ENCODE measurements around the gene TMEM169.

DNA sequence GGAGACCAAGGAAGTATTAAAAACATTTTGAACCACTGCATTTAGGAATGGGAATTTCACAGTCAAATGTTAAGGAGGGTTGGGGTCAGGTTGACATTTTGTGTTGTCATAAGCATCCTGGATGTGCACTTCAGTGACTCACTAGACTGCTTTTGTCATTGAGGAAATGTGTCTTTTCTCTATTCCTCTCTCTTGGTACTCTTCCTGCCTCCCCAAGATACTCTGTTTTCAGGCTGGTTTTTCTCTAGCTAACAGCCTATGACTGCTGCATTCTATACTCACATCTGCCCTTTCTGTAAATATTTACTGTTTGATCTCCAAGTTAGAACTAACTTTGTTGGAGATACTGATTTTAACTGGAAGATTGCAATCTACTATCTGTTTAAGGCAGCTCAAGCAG, 50.9 kb downstream of the TMEM169 start:
- TF ChIP-seq, protein P1, sequence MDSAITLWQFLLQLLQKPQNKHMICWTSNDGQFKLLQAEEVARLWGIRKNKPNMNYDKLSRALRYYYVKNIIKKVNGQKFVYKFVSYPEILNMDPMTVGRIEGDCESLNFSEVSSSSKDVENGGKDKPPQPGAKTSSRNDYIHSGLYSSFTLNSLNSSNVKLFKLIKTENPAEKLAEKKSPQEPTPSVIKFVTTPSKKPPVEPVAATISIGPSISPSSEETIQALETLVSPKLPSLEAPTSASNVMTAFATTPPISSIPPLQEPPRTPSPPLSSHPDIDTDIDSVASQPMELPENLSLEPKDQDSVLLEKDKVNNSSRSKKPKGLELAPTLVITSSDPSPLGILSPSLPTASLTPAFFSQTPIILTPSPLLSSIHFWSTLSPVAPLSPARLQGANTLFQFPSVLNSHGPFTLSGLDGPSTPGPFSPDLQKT (IDR thresholded peaks at IDR 0.05; ENCODE audit: borderline replicate concordance, low read depth, low read length): no peak
- TF ChIP-seq ZNF132 (tag by site-specific recombination; IDR thresholded peaks at IDR 0.05; ENCODE audit: borderline replicate concordance): no peak
- TF ChIP-seq, protein P2, sequence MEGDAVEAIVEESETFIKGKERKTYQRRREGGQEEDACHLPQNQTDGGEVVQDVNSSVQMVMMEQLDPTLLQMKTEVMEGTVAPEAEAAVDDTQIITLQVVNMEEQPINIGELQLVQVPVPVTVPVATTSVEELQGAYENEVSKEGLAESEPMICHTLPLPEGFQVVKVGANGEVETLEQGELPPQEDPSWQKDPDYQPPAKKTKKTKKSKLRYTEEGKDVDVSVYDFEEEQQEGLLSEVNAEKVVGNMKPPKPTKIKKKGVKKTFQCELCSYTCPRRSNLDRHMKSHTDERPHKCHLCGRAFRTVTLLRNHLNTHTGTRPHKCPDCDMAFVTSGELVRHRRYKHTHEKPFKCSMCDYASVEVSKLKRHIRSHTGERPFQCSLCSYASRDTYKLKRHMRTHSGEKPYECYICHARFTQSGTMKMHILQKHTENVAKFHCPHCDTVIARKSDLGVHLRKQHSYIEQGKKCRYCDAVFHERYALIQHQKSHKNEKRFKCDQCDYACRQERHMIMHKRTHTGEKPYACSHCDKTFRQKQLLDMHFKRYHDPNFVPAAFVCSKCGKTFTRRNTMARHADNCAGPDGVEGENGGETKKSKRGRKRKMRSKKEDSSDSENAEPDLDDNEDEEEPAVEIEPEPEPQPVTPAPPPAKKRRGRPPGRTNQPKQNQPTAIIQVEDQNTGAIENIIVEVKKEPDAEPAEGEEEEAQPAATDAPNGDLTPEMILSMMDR (tag by site-specific recombination; IDR thresholded peaks at IDR 0.05): no peak
- no peak for TF ChIP-seq ZNF10 (tag by site-specific recombination; IDR thresholded peaks at IDR 0.05)
- no peak for TF ChIP-seq ZNF140 (tag by site-specific recombination; IDR thresholded peaks at IDR 0.05)
- TF ChIP-seq TRIM28 (IDR thresholded peaks at IDR 0.05; ENCODE audit: borderline replicate concordance, low read length): no peak
- no peak for TF ChIP-seq ZNF133 (tag by site-specific recombination; IDR thresholded peaks at IDR 0.05)
- no peak for TF ChIP-seq ZNF350 (tag by site-specific recombination; IDR thresholded peaks at IDR 0.05)
- TF ChIP-seq, protein P3, sequence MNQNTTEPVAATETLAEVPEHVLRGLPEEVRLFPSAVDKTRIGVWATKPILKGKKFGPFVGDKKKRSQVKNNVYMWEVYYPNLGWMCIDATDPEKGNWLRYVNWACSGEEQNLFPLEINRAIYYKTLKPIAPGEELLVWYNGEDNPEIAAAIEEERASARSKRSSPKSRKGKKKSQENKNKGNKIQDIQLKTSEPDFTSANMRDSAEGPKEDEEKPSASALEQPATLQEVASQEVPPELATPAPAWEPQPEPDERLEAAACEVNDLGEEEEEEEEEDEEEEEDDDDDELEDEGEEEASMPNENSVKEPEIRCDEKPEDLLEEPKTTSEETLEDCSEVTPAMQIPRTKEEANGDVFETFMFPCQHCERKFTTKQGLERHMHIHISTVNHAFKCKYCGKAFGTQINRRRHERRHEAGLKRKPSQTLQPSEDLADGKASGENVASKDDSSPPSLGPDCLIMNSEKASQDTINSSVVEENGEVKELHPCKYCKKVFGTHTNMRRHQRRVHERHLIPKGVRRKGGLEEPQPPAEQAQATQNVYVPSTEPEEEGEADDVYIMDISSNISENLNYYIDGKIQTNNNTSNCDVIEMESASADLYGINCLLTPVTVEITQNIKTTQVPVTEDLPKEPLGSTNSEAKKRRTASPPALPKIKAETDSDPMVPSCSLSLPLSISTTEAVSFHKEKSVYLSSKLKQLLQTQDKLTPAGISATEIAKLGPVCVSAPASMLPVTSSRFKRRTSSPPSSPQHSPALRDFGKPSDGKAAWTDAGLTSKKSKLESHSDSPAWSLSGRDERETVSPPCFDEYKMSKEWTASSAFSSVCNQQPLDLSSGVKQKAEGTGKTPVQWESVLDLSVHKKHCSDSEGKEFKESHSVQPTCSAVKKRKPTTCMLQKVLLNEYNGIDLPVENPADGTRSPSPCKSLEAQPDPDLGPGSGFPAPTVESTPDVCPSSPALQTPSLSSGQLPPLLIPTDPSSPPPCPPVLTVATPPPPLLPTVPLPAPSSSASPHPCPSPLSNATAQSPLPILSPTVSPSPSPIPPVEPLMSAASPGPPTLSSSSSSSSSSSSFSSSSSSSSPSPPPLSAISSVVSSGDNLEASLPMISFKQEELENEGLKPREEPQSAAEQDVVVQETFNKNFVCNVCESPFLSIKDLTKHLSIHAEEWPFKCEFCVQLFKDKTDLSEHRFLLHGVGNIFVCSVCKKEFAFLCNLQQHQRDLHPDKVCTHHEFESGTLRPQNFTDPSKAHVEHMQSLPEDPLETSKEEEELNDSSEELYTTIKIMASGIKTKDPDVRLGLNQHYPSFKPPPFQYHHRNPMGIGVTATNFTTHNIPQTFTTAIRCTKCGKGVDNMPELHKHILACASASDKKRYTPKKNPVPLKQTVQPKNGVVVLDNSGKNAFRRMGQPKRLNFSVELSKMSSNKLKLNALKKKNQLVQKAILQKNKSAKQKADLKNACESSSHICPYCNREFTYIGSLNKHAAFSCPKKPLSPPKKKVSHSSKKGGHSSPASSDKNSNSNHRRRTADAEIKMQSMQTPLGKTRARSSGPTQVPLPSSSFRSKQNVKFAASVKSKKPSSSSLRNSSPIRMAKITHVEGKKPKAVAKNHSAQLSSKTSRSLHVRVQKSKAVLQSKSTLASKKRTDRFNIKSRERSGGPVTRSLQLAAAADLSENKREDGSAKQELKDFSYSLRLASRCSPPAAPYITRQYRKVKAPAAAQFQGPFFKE (tag by site-specific recombination; IDR thresholded peaks at IDR 0.05; ENCODE audit: borderline replicate concordance): no peak

Data from HEK293 (cell line).